HEK293 (cell line): Measurements from ENCODE around the gene TANGO2.

Experiments
- CTCF ChIA-PET: fragments of 350-600 bp; formaldehyde crosslinking; extraction: SDS; loops from one replicate; lab custom pipeline; 2021; ENCODE audit warnings: antibody characterized with exemption; lab: Yijun Ruan, JAX
- POLR2A ChIA-PET: fragments of 300-600 bp; formaldehyde crosslinking; extraction: SDS; loops from one replicate; lab custom pipeline; 2020; ENCODE audit warnings: antibody characterized with exemption, inconsistent platforms; lab: Yijun Ruan, JAX
- H3K27ac ChIP-seq: fragments of 200-500 bp; sonication (Bioruptor generic); 2 replicates; pipeline ENCODE4 v1.5.1; 2014; ENCODE audit warnings: low read depth, low read length, control low read depth, inconsistent platforms; ENCODE audit errors: extremely low read depth
- H3K36me3 ChIP-seq, 2 experiments: fragments of 200-500 bp in 1 of 2; sonication (Bioruptor generic) in 1 of 2; 1 replicate in 1 of 2; 2 replicates in 1 of 2; pipeline ENCODE4 v1.5.1; 2014 to 2017; ENCODE audit warnings: inconsistent platforms in 2 of 2, low read length in 2 of 2; ENCODE audit not compliant: control insufficient read depth in 2 of 2, insufficient read depth in 1 of 2
- H3K4me1 ChIP-seq: fragments of 200-500 bp; sonication (Bioruptor generic); 2 replicates; pipeline ENCODE4 v1.5.1; 2014; ENCODE audit warnings: mild to moderate bottlenecking, low read length, inconsistent platforms; ENCODE audit not compliant: control insufficient read depth, insufficient read depth
- H3K4me3 ChIP-seq: 2 replicates; pipeline ENCODE4 v1.5.1; 2011; ENCODE audit warnings: low read depth, mild to moderate bottlenecking, control low read depth, low read length, moderate library complexity
- H3K9me3 ChIP-seq: fragments of 200-500 bp; sonication (Bioruptor generic); 2 replicates; pipeline ENCODE4 v1.5.1; 2014; ENCODE audit warnings: low read depth, low read length, inconsistent platforms; ENCODE audit not compliant: control insufficient read depth, insufficient read depth
- HOXA7 ChIP-seq: sonication (generic); formaldehyde crosslinking; IDR thresholded peaks from 2 replicates; pipeline ENCODE4 v1.8.1; 2022; ENCODE audit warnings: missing genetic modification reagents, borderline replicate concordance
- PATZ1 ChIP-seq: fragments of 450-650 bp; formaldehyde crosslinking; IDR thresholded peaks from 2 replicates; pipeline ENCODE4 v1.5.1; 2016; ENCODE audit warnings: missing biosample characterization, missing genetic modification characterization
- PRDM1 ChIP-seq: fragments of 450-650 bp; formaldehyde crosslinking; IDR thresholded peaks from 2 replicates; pipeline ENCODE4; 2016; ENCODE audit warnings: missing biosample characterization, missing genetic modification characterization
- PRDM6 ChIP-seq: fragments of 450-650 bp; formaldehyde crosslinking; IDR thresholded peaks from 2 replicates; pipeline ENCODE4 v1.5.1; 2017; ENCODE audit warnings: missing biosample characterization, missing genetic modification characterization
- RBAK ChIP-seq: fragments of 450-650 bp; formaldehyde crosslinking; IDR thresholded peaks from 2 replicates; pipeline ENCODE4 v1.5.1; 2016; ENCODE audit warnings: missing biosample characterization, missing genetic modification characterization
- SCRT2 ChIP-seq: fragments of 450-650 bp; formaldehyde crosslinking; IDR thresholded peaks from 2 replicates; pipeline ENCODE4 v1.5.1; 2016; ENCODE audit warnings: missing biosample characterization, missing genetic modification characterization
- ZNF184 ChIP-seq: fragments of 450-650 bp; IDR thresholded peaks from 2 replicates; pipeline ENCODE4 v1.5.1; 2018; ENCODE audit warnings: missing biosample characterization, mild to moderate bottlenecking, missing genetic modification characterization
- ZNF350 ChIP-seq: fragments of 450-650 bp; formaldehyde crosslinking; IDR thresholded peaks from 2 replicates; pipeline ENCODE4 v1.5.0; 2017; ENCODE audit warnings: missing biosample characterization, mild to moderate bottlenecking, missing genetic modification characterization
- ZNF433 ChIP-seq: fragments of 450-650 bp; formaldehyde crosslinking; IDR thresholded peaks from 2 replicates; pipeline ENCODE4 v1.5.1; 2016; ENCODE audit warnings: missing biosample characterization, missing genetic modification characterization, low read depth
- ZNF514 ChIP-seq: fragments of 450-650 bp; formaldehyde crosslinking; IDR thresholded peaks from 2 replicates; pipeline ENCODE4 v1.5.1; 2016; ENCODE audit warnings: missing biosample characterization, missing genetic modification characterization
- TF ChIP-seq, protein P1 (sequence below): fragments of 450-650 bp; formaldehyde crosslinking; IDR thresholded peaks from 2 replicates; pipeline ENCODE4 v1.5.1; 2017; ENCODE audit warnings: missing biosample characterization, missing genetic modification characterization
- TF ChIP-seq, protein P2 (sequence below): fragments of 450-650 bp; formaldehyde crosslinking; IDR thresholded peaks from 2 replicates; pipeline ENCODE4 v1.5.0; 2017; ENCODE audit warnings: missing biosample characterization, missing genetic modification characterization, borderline replicate concordance
- TF ChIP-seq, protein P3 (sequence below): fragments of 450-650 bp; formaldehyde crosslinking; IDR thresholded peaks from 2 replicates; pipeline ENCODE4 v1.5.1; 2016; ENCODE audit warnings: missing biosample characterization, missing genetic modification characterization, low read depth

TANGO2 gene

DNA sequence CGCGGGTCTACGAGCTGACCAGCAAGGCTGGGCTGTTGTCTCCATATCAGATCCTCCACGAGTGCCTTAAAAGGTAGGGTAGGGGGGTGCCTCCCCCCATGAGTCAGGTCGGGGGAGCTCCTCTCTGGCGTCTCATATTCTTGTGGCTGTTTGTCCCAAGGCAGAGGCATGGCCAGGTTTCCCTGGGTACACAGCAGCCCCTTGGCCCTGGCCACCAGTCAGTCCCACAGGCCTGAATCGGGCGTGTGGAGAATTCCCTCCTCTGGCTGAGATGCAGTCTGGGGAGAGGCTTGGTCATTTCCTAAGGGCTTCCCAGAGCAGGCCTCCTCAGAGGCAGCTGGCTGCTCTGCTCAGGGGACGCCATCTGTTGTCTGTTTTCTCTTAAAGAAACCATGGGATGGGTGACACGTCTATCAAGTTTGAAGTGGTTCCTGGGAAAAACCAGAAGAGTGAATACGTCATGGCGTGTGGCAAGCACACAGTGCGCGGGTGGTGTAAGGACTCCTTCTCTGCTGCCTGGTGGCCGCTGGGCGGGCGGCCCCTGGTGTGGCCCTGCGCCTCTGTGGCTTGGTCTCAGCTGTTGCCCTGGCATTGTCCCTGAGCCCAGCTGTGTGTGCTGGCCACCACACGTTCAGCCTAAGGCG lies 85.4 kb downstream of the TANGO2 start (continued):
- TF ChIP-seq ZNF514 (tag by site-specific recombination), result no peak
- TF ChIP-seq ZNF184 (tag by site-specific recombination), result no peak
- TF ChIP-seq, protein P1, sequence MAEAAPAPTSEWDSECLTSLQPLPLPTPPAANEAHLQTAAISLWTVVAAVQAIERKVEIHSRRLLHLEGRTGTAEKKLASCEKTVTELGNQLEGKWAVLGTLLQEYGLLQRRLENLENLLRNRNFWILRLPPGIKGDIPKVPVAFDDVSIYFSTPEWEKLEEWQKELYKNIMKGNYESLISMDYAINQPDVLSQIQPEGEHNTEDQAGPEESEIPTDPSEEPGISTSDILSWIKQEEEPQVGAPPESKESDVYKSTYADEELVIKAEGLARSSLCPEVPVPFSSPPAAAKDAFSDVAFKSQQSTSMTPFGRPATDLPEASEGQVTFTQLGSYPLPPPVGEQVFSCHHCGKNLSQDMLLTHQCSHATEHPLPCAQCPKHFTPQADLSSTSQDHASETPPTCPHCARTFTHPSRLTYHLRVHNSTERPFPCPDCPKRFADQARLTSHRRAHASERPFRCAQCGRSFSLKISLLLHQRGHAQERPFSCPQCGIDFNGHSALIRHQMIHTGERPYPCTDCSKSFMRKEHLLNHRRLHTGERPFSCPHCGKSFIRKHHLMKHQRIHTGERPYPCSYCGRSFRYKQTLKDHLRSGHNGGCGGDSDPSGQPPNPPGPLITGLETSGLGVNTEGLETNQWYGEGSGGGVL (tag by site-specific recombination), result no peak
- no peak for TF ChIP-seq ZNF350 (tag by site-specific recombination)
- TF ChIP-seq, protein P2, sequence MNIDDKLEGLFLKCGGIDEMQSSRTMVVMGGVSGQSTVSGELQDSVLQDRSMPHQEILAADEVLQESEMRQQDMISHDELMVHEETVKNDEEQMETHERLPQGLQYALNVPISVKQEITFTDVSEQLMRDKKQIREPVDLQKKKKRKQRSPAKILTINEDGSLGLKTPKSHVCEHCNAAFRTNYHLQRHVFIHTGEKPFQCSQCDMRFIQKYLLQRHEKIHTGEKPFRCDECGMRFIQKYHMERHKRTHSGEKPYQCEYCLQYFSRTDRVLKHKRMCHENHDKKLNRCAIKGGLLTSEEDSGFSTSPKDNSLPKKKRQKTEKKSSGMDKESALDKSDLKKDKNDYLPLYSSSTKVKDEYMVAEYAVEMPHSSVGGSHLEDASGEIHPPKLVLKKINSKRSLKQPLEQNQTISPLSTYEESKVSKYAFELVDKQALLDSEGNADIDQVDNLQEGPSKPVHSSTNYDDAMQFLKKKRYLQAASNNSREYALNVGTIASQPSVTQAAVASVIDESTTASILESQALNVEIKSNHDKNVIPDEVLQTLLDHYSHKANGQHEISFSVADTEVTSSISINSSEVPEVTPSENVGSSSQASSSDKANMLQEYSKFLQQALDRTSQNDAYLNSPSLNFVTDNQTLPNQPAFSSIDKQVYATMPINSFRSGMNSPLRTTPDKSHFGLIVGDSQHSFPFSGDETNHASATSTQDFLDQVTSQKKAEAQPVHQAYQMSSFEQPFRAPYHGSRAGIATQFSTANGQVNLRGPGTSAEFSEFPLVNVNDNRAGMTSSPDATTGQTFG (tag by site-specific recombination), result no peak
- TF ChIP-seq PATZ1 (tag by site-specific recombination), result no peak
- no peak for TF ChIP-seq ZNF433 (tag by site-specific recombination)
- TF ChIP-seq SCRT2 (tag by site-specific recombination), result no peak
- no peak for TF ChIP-seq RBAK (tag by site-specific recombination)
- TF ChIP-seq, protein P3, sequence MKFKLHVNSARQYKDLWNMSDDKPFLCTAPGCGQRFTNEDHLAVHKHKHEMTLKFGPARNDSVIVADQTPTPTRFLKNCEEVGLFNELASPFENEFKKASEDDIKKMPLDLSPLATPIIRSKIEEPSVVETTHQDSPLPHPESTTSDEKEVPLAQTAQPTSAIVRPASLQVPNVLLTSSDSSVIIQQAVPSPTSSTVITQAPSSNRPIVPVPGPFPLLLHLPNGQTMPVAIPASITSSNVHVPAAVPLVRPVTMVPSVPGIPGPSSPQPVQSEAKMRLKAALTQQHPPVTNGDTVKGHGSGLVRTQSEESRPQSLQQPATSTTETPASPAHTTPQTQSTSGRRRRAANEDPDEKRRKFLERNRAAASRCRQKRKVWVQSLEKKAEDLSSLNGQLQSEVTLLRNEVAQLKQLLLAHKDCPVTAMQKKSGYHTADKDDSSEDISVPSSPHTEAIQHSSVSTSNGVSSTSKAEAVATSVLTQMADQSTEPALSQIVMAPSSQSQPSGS (tag by site-specific recombination), result no peak

GRCh38 chr22:20106849-20107237 lies 85.9 kb downstream of the TANGO2 start:
- Histone ChIP-seq H3K27ac (no peak overlapping the region), H3K36me3 (peaks cover 17 to 98% of the 10 kb centered on the region in 2 experiments; a peak in 2 of 3 replicates), H3K4me3 (no peak overlapping the region), H3K4me1 (no peaks in the 10 kb centered on the region), H3K9me3 (no peaks in the 10 kb centered on the region)
- ChIA-PET POLR2A (no interaction called here), CTCF (no interaction called here)
- TF ChIP-seq PRDM1 (tag by site-specific recombination) (0 out of 2 replicates have a peak, but pooled peaks have one; percentile 44), PRDM6 (no peak), HOXA7 (CRISPR knock-in tag) (no peak)
